Stimulated activated CD8-positive, alpha-beta memory T cell treated with anti-CD3 and anti-CD28 coated beads, Interleukin-7, amount 100 ng/mL, for 4 hours (primary cell): ENCODE results near the gene ADGRG4.
"Not testable (repeated sequence)": the region's sequence is repeated elsewhere in the genome, so short reads cannot be mapped to it uniquely, and the experiment has no call there.

Experiments used
- DNase-seq, 2 donors: peaks; one replicate each; pipeline ENCODE4 v3.0.0-alpha.2; 2020; ENCODE audit warnings: low read depth in 2 of 2

The ADGRG4 gene, protein sequence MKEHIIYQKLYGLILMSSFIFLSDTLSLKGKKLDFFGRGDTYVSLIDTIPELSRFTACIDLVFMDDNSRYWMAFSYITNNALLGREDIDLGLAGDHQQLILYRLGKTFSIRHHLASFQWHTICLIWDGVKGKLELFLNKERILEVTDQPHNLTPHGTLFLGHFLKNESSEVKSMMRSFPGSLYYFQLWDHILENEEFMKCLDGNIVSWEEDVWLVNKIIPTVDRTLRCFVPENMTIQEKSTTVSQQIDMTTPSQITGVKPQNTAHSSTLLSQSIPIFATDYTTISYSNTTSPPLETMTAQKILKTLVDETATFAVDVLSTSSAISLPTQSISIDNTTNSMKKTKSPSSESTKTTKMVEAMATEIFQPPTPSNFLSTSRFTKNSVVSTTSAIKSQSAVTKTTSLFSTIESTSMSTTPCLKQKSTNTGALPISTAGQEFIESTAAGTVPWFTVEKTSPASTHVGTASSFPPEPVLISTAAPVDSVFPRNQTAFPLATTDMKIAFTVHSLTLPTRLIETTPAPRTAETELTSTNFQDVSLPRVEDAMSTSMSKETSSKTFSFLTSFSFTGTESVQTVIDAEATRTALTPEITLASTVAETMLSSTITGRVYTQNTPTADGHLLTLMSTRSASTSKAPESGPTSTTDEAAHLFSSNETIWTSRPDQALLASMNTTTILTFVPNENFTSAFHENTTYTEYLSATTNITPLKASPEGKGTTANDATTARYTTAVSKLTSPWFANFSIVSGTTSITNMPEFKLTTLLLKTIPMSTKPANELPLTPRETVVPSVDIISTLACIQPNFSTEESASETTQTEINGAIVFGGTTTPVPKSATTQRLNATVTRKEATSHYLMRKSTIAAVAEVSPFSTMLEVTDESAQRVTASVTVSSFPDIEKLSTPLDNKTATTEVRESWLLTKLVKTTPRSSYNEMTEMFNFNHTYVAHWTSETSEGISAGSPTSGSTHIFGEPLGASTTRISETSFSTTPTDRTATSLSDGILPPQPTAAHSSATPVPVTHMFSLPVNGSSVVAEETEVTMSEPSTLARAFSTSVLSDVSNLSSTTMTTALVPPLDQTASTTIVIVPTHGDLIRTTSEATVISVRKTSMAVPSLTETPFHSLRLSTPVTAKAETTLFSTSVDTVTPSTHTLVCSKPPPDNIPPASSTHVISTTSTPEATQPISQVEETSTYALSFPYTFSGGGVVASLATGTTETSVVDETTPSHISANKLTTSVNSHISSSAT (N-terminal part only)

DNA sequence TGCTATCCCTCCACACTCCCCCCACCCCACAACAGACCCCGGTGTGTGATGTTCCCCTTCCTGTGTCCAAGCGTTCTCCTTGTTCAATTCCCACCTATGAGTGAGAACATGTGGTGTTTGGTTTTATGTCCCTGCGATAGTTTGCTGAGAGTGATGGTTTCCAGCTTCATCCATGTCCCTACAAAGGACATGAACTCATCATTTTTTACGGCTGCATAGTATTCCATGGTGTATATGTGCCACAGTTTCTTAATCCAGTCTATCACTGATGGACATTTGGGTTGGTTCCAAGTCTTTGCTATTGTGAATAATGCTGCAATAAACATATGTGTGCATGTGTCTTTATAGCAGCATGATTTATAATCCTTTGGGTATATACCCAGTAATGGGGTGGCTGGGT lies at the start of gene ADGRG4:
ADGRG4 (plus strand) TSS at position 243 of the 400 bp plus-strand sequence. CDS start 7,815 bp downstream, outside the sequence.
- DNase-seq, result not testable (repeated sequence)

DNA sequence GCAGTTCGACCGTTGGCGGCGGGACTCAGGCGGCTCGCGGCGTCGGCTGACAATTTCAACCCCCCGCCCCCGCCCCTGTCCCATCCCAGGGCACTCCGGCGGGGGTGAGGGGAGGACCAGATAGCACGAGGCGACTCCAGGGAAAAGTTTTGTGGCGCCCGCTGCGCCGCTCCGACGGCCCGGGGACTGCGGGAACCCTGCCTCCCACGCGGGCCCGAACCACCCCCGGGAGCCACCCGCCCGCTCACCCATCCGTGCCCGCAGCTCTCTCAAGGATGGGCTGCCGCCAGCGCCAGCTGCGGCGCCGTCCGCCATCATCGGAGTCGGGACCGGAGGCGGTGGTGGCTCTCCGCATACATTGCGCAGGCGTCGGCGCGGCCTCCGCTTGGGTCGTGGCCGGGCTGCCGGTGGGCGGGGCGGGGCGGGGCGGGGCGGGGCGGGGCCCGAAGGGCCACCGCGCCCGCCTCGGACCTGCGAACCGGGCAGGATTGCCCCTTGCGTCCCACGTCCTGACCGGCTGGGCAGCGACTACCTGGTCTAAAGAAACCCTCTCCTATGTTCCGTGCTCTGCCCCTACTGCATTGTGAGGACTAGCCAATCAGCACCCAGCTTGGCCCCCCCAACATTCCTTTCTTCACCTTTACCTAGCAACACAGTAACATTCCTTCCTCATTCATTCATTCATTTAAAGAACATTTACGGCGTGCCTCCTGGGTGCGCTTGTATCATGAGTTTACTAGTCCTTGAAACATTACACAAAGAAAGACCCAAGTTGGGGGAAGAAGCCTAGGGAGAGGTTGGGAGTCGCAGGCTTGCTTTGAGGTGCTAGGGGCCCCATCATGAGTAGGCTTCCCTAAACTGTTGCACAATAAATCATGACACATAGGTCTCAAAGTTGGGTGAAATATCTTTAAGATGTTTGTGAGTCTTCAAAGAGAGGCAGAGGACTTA lies 49.4 kb upstream of the ADGRG4 start, which contains the start of gene MAP7D3:
MAP7D3 (minus strand) TSS at position 360 of the 951 bp plus-strand sequence; CDS start at position 318, 42 bp downstream.
- peak; percentile 14 to 69 for DNase-seq

DNA sequence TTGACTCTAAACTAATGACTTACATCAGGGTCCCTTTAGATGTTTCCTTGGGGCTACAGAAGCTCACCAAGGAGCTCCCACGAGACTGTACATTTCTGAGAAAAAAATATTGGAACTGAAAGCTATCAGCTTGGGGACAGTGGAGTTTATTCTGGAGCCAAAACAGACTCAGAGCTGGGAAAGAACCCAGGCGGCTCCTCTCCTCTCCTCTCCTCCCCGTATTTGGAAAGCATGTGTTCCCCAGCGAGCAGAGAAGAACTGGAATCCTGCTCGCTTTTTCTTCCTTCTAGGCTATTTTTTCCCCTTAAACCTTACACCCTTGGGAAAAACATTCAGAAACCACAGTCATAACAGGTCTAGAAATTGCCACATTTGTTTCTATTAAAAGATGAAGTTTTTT lies 45.2 kb upstream of the ADGRG4 start:
- no peak for DNase-seq

DNA sequence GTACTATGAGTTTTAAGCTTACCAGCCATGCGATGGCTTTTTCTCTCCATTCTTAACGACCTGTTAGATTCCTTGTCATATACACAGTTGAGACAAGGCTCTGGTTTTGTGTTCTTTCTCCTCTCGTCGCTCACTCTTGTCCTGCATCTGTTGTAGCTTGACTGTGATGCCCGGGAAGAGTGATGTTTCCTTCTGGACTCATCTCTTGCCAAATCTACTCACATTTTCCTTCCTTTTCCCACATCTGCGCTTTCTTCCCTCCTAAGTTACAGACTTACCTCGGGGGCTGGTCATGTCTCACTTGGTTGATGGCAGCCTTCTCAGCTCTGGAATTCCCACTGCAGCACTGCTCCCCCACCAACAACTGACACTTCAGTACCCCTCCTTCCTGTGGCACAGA lies 44.7 kb upstream of the ADGRG4 start:
- DNase-seq, result no peak

DNA sequence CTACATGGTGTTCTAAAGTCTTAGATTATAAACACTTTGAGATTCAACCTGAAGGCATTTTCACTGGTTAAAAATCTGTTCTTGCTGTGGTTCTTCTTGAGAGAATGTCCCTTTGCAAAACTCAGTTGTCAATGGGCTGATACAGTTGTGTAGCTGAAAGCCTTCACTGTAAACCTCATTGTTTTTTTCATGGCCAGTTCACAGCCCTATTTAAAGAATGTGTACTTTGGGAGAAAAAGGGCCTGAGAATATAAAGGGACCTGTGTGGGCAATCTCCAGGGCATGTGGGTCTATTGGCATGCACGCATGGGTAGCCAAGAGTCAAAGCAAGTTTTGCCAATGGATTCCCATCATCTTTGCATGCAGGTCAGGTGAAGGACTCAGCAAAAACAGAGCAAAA lies 41.8 kb upstream of the ADGRG4 start:
- DNase-seq, result no peak

DNA sequence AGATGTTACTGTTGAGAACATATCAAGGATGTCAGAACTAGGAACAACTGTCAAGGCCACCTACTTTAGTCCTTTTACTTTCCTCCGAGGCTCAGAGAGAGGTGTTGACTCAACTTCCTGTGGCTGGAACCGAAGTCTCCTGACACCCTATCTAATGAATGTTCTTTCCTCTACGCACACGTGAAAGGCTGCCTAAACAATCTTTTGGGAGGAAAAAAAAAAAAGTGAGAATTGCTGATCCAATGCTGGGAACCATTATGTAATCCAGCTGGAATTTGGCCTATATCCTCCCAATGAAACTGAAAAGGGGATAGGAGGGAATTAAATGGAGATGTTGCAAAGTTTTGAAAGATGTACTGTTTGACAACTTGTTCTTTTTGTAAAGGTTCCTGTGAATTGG lies 41.2 kb upstream of the ADGRG4 start:
- DNase-seq, result no peak

DNA sequence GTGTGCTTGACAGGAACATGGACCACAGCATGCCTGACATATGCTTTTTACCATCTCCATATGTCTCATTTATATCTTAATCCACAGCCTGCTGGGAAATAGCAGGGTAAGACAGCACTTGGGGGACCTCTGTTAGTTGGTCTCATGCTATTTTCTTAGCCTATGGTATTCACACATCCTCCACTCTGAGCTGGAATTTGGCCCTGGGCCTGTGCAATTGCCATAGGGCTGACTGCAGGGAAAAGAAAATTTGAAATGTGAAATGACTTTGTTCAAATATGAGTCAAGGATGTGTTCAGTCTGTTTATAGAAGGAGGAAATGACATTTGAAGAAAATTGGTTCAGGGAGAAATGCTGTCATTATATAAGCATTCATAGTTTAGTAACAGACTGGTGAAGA lies 40.0 kb upstream of the ADGRG4 start:
- DNase-seq, result no peak

DNA sequence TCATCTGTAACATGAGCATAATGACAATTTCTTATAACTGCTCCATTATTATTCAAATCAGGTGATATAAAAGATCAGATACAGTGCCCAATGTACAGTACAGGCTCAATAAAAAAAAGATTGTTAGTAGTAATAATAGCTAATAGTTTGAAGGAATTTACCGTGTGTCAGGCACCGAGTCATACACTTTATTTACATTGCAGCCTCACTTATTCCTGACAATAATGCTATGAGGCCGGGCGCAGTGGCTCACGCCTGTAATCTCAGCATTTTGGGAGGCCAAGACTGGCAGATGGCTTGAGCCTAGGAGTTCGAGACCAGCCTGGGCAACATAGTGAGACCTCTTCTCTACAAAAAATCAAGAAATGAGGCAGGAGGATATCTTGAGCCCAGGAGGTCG lies 39.4 kb upstream of the ADGRG4 start:
- DNase-seq, result no peak

DNA sequence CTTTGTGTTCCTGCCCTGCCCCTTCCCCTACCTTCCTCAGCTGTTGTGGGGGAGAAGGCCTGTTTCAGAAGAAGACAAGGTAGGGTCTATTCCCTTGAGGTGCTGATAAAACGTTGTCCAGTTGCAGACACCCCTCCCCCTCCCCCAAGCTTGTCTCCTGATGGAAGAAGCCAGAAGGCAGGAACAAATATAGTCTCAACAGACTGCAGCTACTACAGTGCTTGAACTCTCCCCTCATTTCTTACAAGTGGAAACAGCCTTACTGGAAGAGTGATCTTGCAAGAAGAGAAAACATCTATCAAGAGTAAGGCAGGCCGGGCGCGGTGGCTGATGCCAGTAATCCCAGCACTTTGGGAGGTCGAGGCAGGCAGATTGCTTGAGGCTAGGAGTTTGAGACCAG lies 38.5 kb upstream of the ADGRG4 start:
- no peak for DNase-seq

DNA sequence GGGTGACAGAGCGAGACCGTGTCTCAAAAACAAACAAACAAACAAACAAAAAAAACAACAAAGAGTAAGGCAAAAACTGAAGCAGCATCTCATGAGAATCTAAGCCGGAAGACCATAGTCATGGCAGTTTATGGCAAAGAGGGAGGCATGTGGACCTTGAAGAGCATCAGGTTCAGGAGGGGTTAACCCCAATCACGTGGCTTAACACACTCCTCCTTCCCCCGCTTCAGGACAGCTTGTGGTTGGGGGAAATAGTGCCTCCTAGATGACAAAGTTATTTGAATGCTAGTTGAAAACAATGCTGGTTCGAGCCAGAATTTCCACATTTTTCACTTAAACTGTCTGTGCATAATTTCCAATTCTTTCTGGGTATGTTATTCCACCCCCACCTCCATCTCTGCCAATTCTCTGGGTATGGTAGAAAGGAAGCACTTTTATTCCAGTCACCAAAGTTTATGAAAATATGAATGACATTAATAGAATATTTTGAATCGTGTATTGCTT lies 37.9 kb upstream of the ADGRG4 start:
- no peak for DNase-seq

DNA sequence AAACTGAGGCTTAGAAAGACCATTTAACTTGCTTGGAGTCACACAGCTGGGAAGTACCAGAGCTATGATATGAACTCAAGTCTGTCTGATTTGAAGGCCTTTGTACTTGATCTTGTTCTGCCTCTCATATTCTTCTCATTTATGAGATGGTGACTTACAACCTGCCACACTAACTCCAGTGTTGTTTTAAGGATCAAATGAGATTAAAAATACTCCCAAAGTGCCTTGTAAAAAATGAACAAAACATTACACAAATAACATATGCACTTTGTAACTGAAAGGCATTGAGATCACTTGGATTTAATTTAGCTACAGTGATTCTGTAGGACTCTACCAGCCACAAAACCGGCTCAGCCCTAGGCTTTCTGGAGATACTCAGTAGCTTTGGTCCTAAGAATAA lies 33.9 kb upstream of the ADGRG4 start:
- no peak for DNase-seq

DNA sequence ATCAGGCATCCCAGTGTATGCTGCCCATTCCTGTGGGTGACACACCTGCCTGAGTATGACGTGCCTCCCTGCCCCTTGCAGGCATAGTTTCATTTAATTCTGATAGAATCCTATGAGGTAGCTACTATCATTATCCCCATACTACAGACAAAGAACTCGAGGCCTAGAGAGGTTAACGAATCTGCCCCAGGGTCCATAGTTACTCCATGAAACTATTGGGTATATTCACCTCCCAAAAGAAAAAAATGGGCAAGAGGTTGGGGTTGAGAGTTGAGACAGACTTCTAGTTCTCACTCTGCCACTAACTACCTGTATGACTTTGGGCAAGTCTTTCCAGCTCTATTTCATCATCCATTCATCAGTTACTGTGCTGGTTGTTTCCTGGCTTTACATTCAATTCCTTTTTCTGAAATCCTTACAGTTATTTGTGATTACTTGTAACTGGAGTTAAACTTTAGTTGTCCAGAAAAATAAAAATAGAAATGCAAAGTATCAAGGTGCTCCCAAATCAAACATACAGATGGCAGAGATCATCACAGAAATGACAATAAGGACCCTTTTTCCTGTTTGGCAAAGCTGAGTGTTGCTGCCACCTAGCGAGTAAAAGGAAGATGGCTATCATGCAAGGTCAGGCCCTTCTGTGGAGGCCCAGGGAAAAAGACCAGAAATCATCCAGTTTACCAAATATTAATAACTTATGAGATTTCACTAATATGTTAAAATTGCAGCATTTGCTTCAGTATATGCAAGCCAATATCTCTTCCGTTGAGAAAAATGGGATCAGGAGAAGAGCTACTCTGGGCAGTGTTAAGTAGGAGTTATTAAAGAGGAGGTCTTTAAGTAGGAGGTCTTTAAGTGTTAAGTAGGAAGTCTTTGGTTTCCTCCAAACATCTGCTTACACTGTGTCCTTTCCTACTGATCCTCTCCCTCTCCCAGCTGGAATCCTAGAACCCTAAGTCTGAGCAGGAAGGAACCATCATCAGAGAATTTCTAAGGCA lies 32.4 kb upstream of the ADGRG4 start:
- peak; percentile 8 to 38 for DNase-seq

DNA sequence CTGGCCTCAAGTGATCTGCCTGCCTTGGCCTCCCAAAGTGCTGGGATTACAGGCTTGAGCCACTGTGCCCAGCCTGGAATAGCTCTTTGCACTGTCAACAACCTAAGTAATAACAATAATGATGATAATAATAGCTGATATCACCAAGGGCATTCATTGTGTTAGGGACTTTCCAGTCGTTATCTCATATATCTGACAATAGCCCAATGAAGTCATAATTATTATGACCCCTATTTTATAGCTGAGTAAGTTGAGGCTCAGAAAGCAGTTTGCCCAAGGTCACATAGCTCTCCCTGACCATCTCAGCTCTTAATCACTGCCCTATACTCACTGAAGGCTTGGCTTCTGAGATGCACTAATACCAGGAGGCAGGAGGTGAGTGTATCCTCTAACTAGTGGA lies 30.8 kb upstream of the ADGRG4 start:
- DNase-seq, result no peak

DNA sequence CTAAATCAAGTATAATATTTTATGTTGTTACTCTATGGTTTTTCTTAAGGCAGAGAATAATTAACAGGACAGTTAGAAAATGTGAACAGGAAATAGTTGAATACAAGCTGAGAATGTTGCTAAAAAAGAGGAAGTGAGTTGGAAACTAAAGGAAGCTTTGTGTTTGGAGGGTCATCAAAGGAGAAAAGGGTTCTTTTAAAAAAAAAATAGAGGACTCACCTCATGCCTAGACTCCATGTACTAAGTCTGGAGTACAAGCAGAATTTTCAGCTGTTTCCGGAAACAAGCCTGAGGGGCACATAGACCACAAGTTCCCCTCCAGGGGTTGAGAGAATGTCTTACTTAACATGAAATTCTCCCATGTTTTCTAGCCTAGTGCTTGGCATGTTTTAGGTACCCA lies 29.5 kb upstream of the ADGRG4 start:
- DNase-seq, result no peak

DNA sequence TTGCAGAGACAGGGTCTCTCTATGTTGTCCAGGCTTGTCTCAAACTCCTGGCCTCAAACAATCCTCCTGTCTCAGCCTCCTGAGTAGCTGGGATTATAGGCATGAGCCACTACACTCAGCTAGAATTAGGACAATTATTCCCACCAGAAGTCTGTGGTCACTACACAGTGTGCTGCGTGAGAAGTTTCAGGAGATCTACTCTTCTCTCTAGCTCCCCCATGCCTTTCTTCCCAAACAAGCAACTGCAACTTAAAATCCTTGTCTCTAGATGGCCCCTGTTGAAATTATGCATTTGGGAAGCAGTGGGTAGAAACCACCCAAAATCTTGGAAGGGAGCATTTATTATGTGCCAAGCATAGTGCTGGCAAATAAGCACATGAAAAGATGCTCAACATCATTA lies 28.4 kb upstream of the ADGRG4 start:
- no peak for DNase-seq

DNA sequence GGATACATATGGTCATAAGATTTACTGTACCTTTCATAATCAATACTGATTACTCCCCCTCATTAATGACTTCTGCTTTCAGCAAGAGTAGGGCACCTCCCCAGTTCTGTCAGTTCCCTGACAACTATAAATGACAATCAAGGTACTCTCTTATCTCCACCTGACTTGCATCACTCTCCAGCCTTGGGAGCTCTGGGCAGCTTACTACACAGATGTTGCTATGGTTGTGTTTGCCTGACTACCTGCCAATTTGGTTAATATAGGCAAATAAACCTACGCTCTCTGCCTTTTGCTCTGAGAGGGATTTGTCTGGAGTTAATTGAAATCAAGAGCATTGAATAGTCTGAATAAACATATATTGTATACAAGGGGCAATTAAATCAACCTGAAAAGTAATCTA lies 26.8 kb upstream of the ADGRG4 start:
- DNase-seq, result no peak

DNA sequence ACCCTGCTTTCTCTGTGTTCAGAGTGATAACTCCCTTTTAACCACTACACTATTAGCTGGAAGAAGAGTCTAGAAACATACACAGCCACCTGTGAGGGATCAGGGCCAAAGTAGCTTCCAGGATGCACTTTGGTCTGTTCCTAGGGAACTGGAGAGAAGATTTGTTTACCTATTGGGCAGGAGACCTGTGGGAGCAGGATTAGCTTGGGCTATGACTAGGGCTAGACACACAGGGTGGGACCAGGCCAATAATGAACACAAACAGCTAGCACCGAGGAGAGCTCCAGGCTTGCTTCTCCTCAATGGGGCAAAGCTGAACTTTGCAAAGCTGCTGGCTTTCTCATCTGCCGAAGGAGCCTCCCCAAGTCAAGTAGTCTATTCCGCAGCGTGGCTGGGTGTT lies 25.2 kb upstream of the ADGRG4 start:
- DNase-seq, result no peak

DNA sequence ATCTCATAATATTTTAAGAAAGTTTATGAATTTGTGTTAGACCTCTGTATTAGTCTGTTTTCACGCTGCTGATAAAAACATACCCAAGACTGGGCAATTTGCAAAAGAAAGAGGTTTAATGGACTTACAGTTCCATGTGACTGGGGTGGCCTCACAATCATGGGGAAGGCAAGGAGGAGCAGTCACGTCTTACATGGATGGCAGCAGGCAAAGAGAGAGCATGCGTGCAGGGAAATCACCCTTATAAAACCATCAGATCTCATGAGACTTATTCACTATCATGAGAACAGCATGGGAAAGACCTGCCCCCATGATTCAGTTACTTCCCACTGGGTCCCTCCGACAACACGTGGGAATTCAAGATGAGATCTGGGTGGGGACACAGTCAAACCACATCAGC lies 14.4 kb upstream of the ADGRG4 start:
- not testable (repeated sequence) for DNase-seq

DNA sequence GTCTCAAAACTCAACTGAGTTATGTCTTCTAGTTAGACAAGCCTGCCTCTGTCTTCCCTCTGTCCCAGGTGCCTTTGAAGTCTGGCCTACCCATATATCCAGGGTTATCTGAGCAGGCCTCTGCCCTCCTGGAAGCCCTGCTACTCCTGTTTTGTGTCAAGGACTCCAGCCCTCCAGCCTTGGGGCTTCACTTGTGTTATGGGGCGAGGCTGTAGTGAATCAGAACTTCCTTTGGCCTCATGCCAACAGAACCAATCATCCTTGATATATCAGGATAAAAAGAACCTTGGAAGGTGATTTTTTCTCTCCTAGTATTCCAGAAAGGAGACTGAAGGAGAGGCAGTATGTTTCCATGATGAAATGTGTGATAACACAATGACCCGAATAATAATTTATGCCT lies 8.9 kb upstream of the ADGRG4 start:
- DNase-seq, result no peak
